Stimulated activated memory B cell treated with anti-CD40 and anti-IgM and Interleukin-4, amounts not matched to agents 10 μg/mL and 1 μg/mL and 100 μg/mL, for 72 hours (primary cell): ENCODE measurements around the gene USP6NL.

Experiments
- ATAC-seq: fragments of 150-1000 bp; cut with Tn5 transposase; 2 replicates; pipeline ENCODE4 v1.10.0; 2021
- H3K27ac Mint-ChIP-seq: one replicate; pipeline ENCODE4 v1.8.0; 2022; ENCODE audit warnings: mild to moderate bottlenecking, mixed read lengths
- H3K27me3 Mint-ChIP-seq: one replicate; pipeline ENCODE4 v1.8.0; 2022; ENCODE audit warnings: mixed read lengths
- H3K36me3 Mint-ChIP-seq: one replicate; pipeline ENCODE4 v1.8.0; 2022; ENCODE audit warnings: mixed read lengths
- H3K4me1 Mint-ChIP-seq: one replicate; pipeline ENCODE4 v1.8.0; 2022; ENCODE audit warnings: mixed read lengths
- H3K4me3 Mint-ChIP-seq: one replicate; pipeline ENCODE4 v1.8.0; 2022; ENCODE audit warnings: mild to moderate bottlenecking, moderate library complexity, mixed read lengths
- H3K9me3 Mint-ChIP-seq: one replicate; pipeline ENCODE4 v1.8.0; 2022; ENCODE audit warnings: mixed read lengths

Gene USP6NL

GRCh38 chr10:11555556-11555955, 55.9 kb downstream of the USP6NL start:
- Mint-ChIP-seq H3K27me3 (no peaks in the 10 kb centered on the region), H3K36me3 (peaks cover 11% of the 10 kb centered on the region), H3K9me3 (peaks cover 8% of the 10 kb centered on the region), H3K4me3 (peak overlapping the region; percentile 23), H3K4me1 (peaks cover 82% of the 10 kb centered on the region), H3K27ac (peak overlapping the region; percentile 85)
- ATAC-seq, result no peak

GRCh38 chr10:11553773-11554381, 57.6 kb downstream of the USP6NL start:
- H3K4me1 Mint-ChIP-seq, result peaks cover 80% of the 10 kb centered on the region
- H3K27me3 Mint-ChIP-seq, result no peaks in the 10 kb centered on the region
- peaks cover 11% of the 10 kb centered on the region for H3K36me3 Mint-ChIP-seq
- H3K9me3 Mint-ChIP-seq, result peaks cover 8% of the 10 kb centered on the region
- peak overlapping the region; percentile 85 for H3K27ac Mint-ChIP-seq
- ATAC-seq, result peak; percentile 95
- H3K4me3 Mint-ChIP-seq, result peak overlapping the region; percentile 72

GRCh38 chr10:11551916-11552602, 59.4 kb downstream of the USP6NL start:
- Mint-ChIP-seq H3K4me1 (peaks cover 74% of the 10 kb centered on the region), H3K4me3 (no peak overlapping the region), H3K27me3 (no peaks in the 10 kb centered on the region), H3K27ac (peak overlapping the region; percentile 85), H3K36me3 (peaks cover 11% of the 10 kb centered on the region), H3K9me3 (peaks cover 8% of the 10 kb centered on the region)
- no peak for ATAC-seq

GRCh38 chr10:11551104-11551503, 60.3 kb downstream of the USP6NL start:
- peaks cover 10% of the 10 kb centered on the region for H3K36me3 Mint-ChIP-seq
- no peak overlapping the region for H3K4me3 Mint-ChIP-seq
- H3K9me3 Mint-ChIP-seq, result peaks cover 4% of the 10 kb centered on the region
- H3K27ac Mint-ChIP-seq, result no peak overlapping the region
- ATAC-seq, result no peak
- no peaks in the 10 kb centered on the region for H3K27me3 Mint-ChIP-seq
- peaks cover 76% of the 10 kb centered on the region for H3K4me1 Mint-ChIP-seq

- ATAC-seq, result peak; percentile 31
- H3K9me3 Mint-ChIP-seq, result no peaks in the 10 kb centered on the region
- H3K4me3 Mint-ChIP-seq, result no peak overlapping the region
- H3K27me3 Mint-ChIP-seq, result no peaks in the 10 kb centered on the region
- no peaks in the 10 kb centered on the region for H3K36me3 Mint-ChIP-seq
- H3K27ac Mint-ChIP-seq, result peak overlapping the region; percentile 78
- peaks cover 73% of the 10 kb centered on the region for H3K4me1 Mint-ChIP-seq
These were observed 62.7 kb downstream of the USP6NL start for GRCh38 chr10:11548768-11549099.

- no peak overlapping the region for H3K4me3 Mint-ChIP-seq
- H3K27me3 Mint-ChIP-seq, result no peaks in the 10 kb centered on the region
- ATAC-seq, result no peak
- H3K36me3 Mint-ChIP-seq, result no peaks in the 10 kb centered on the region
- H3K9me3 Mint-ChIP-seq, result no peaks in the 10 kb centered on the region
- H3K27ac Mint-ChIP-seq, result peak overlapping the region; percentile 78
- peaks cover 68% of the 10 kb centered on the region for H3K4me1 Mint-ChIP-seq
These were observed 63.2 kb downstream of the USP6NL start for GRCh38 chr10:11548065-11548767.

GRCh38 chr10:11546581-11546980, 64.9 kb downstream of the USP6NL start:
- H3K36me3 Mint-ChIP-seq, result no peaks in the 10 kb centered on the region
- H3K27me3 Mint-ChIP-seq, result no peaks in the 10 kb centered on the region
- peak overlapping the region; percentile 48 for H3K27ac Mint-ChIP-seq
- H3K4me3 Mint-ChIP-seq, result no peak overlapping the region
- no peaks in the 10 kb centered on the region for H3K9me3 Mint-ChIP-seq
- ATAC-seq, result no peak
- peaks cover 65% of the 10 kb centered on the region for H3K4me1 Mint-ChIP-seq

GRCh38 chr10:11541296-11541695, 70.2 kb downstream of the USP6NL start:
- no peaks in the 10 kb centered on the region for H3K27me3 Mint-ChIP-seq
- H3K4me3 Mint-ChIP-seq, result no peak overlapping the region
- H3K9me3 Mint-ChIP-seq, result no peaks in the 10 kb centered on the region
- no peak overlapping the region for H3K27ac Mint-ChIP-seq
- ATAC-seq, result no peak
- H3K36me3 Mint-ChIP-seq, result peaks cover 6% of the 10 kb centered on the region
- peaks cover 76% of the 10 kb centered on the region for H3K4me1 Mint-ChIP-seq

- H3K27me3 Mint-ChIP-seq, result no peaks in the 10 kb centered on the region
- no peaks in the 10 kb centered on the region for H3K9me3 Mint-ChIP-seq
- ATAC-seq, result peak; percentile 42
- H3K27ac Mint-ChIP-seq, result peak overlapping the region; percentile 84
- H3K4me3 Mint-ChIP-seq, result peak overlapping the region; percentile 55
- peaks cover 80% of the 10 kb centered on the region for H3K4me1 Mint-ChIP-seq
- H3K36me3 Mint-ChIP-seq, result peaks cover 6% of the 10 kb centered on the region
These were observed 72.1 kb downstream of the USP6NL start for GRCh38 chr10:11539191-11539868.

GRCh38 chr10:11538834-11539190, 72.6 kb downstream of the USP6NL start:
- H3K4me3 Mint-ChIP-seq, result peak overlapping the region; percentile 55
- no peaks in the 10 kb centered on the region for H3K9me3 Mint-ChIP-seq
- no peak for ATAC-seq
- peak overlapping the region; percentile 84 for H3K27ac Mint-ChIP-seq
- H3K4me1 Mint-ChIP-seq, result peaks cover 81% of the 10 kb centered on the region
- H3K36me3 Mint-ChIP-seq, result peaks cover 6% of the 10 kb centered on the region
- H3K27me3 Mint-ChIP-seq, result no peaks in the 10 kb centered on the region

GRCh38 chr10:11536228-11536627, 75.2 kb downstream of the USP6NL start:
- Mint-ChIP-seq H3K27me3 (no peaks in the 10 kb centered on the region), H3K4me3 (no peak overlapping the region), H3K36me3 (peaks cover 6% of the 10 kb centered on the region), H3K27ac (peak overlapping the region; percentile 79), H3K9me3 (no peaks in the 10 kb centered on the region), H3K4me1 (peaks cover 85% of the 10 kb centered on the region)
- ATAC-seq, result no peak

- H3K4me1 Mint-ChIP-seq, result peaks cover 87% of the 10 kb centered on the region
- no peaks in the 10 kb centered on the region for H3K27me3 Mint-ChIP-seq
- no peaks in the 10 kb centered on the region for H3K9me3 Mint-ChIP-seq
- H3K4me3 Mint-ChIP-seq, result peak overlapping the region; percentile 27
- H3K36me3 Mint-ChIP-seq, result peaks cover 6% of the 10 kb centered on the region
- peak overlapping the region; percentile 79 for H3K27ac Mint-ChIP-seq
- peak; percentile 87 for ATAC-seq
These were observed 76.0 kb downstream of the USP6NL start for GRCh38 chr10:11535346-11535959.

GRCh38 chr10:11533328-11533781, 78.1 kb downstream of the USP6NL start:
- H3K4me3 Mint-ChIP-seq, result no peak overlapping the region
- H3K27ac Mint-ChIP-seq, result peak overlapping the region; percentile 79
- H3K36me3 Mint-ChIP-seq, result no peaks in the 10 kb centered on the region

GRCh38 chr10:11532306-11532705, 79.1 kb downstream of the USP6NL start:
- H3K4me3 Mint-ChIP-seq, result peak overlapping the region; percentile 62
- no peak for ATAC-seq

More at GRCh38 chr10:11533328-11533781, 78.1 kb downstream of the USP6NL start:
- Mint-ChIP-seq H3K9me3 (no peaks in the 10 kb centered on the region), H3K27me3 (no peaks in the 10 kb centered on the region), H3K4me1 (peaks cover 81% of the 10 kb centered on the region)
- ATAC-seq, result no peak

GRCh38 chr10:11530806-11531205, 80.6 kb downstream of the USP6NL start:
- Mint-ChIP-seq H3K27ac (peak overlapping the region; percentile 79), H3K4me1 (peaks cover 74% of the 10 kb centered on the region), H3K4me3 (peak overlapping the region; percentile 16), H3K27me3 (no peaks in the 10 kb centered on the region), H3K9me3 (no peaks in the 10 kb centered on the region), H3K36me3 (peaks cover 10% of the 10 kb centered on the region)
- ATAC-seq, result no peak

More at GRCh38 chr10:11532306-11532705, 79.1 kb downstream of the USP6NL start:
- H3K9me3 Mint-ChIP-seq, result no peaks in the 10 kb centered on the region
- no peaks in the 10 kb centered on the region for H3K36me3 Mint-ChIP-seq
- H3K27ac Mint-ChIP-seq, result peak overlapping the region; percentile 79
- peaks cover 82% of the 10 kb centered on the region for H3K4me1 Mint-ChIP-seq
- no peaks in the 10 kb centered on the region for H3K27me3 Mint-ChIP-seq
